ENCODE data around the gene ST6GALNAC3.

Gene ST6GALNAC3

GRCh38 chr1:76144247-76144646, 69.7 kb downstream of the ST6GALNAC3 start:
- H3K27ac ChIP-seq (ENCODE audit: low read depth, low read length), result no peak overlapping the region
- H2BK5ac ChIP-seq (ENCODE audit: low read length), result no peak overlapping the region

GRCh38 chr1:76145332-76145731, 70.8 kb downstream of the ST6GALNAC3 start:
- Histone ChIP-seq H2BK15ac (replicated peaks; ENCODE audit: low read depth) (no peak overlapping the region), H3K23ac (ENCODE audit: low read length) (no peak overlapping the region), H2AK5ac (ENCODE audit: low read length) (no peak overlapping the region), H2BK120ac (ENCODE audit: low read depth, low read length) (no peak overlapping the region), H3K56ac (ENCODE audit: low read length) (no peak overlapping the region), H3K27ac (ENCODE audit: low read depth, low read length) (no peak overlapping the region), H2BK5ac (ENCODE audit: low read length) (no peak overlapping the region), H3K4me1 (ENCODE audit: control insufficient read depth, low read depth, low read length) (peaks cover 5% of the 10 kb centered on the region), H4K8ac (ENCODE audit: low read depth, low read length) (no peak overlapping the region), H3K79me1 (ENCODE audit: low read length) (no peaks in the 10 kb centered on the region), H3K27me3 (ENCODE audit: insufficient read depth, low read length, poor library complexity) (no peaks in the 10 kb centered on the region), H4K5ac (ENCODE audit: low read length) (no peak overlapping the region), H3K18ac (ENCODE audit: low read length) (no peak overlapping the region), H3K9ac (ENCODE audit: low read length) (no peak overlapping the region), H3K79me2 (ENCODE audit: control insufficient read depth, insufficient read depth, low read length) (no peaks in the 10 kb centered on the region), H3K4me2 (ENCODE audit: low read length) (no peak overlapping the region), H3K4me3 (ENCODE audit: low read length) (no peak overlapping the region), H3K36me3 (ENCODE audit: control insufficient read depth, insufficient read depth, low read length) (no peaks in the 10 kb centered on the region), H3K4ac (ENCODE audit: low read depth, low read length) (no peak overlapping the region)
- DNase-seq, result no peak
- no CpG with 5 or more reads among the region's 6 CpGs for WGBS (ENCODE audit: extremely low coverage, insufficient coverage, low lambda C conversion rate)

More at GRCh38 chr1:76144247-76144646, 69.7 kb downstream of the ST6GALNAC3 start:
- Histone ChIP-seq H2BK15ac (replicated peaks; ENCODE audit: low read depth) (no peak overlapping the region), H3K4me3 (ENCODE audit: low read length) (no peak overlapping the region), H3K9ac (ENCODE audit: low read length) (no peak overlapping the region), H3K27me3 (ENCODE audit: insufficient read depth, low read length, poor library complexity) (no peaks in the 10 kb centered on the region), H4K5ac (ENCODE audit: low read length) (no peak overlapping the region), H2BK120ac (ENCODE audit: low read depth, low read length) (no peak overlapping the region), H4K8ac (ENCODE audit: low read depth, low read length) (no peak overlapping the region), H3K4ac (ENCODE audit: low read depth, low read length) (no peak overlapping the region), H3K79me1 (ENCODE audit: low read length) (no peaks in the 10 kb centered on the region), H2AK5ac (ENCODE audit: low read length) (no peak overlapping the region), H3K4me2 (ENCODE audit: low read length) (no peak overlapping the region), H3K56ac (ENCODE audit: low read length) (no peak overlapping the region), H3K18ac (ENCODE audit: low read length) (no peak overlapping the region), H3K23ac (ENCODE audit: low read length) (no peak overlapping the region), H3K36me3 (ENCODE audit: control insufficient read depth, insufficient read depth, low read length) (no peaks in the 10 kb centered on the region), H3K4me1 (ENCODE audit: control insufficient read depth, low read depth, low read length) (peaks cover 3% of the 10 kb centered on the region), H3K79me2 (ENCODE audit: control insufficient read depth, insufficient read depth, low read length) (no peaks in the 10 kb centered on the region)
- DNase-seq, result no peak
- WGBS (ENCODE audit: extremely low coverage, insufficient coverage, low lambda C conversion rate), result no CpG with 5 or more reads among the region's 2 CpGs

- no peak overlapping the region for H4K8ac ChIP-seq (ENCODE audit: low read depth, low read length)
- no peak overlapping the region for H2AK5ac ChIP-seq (ENCODE audit: low read length)
- H2BK5ac ChIP-seq (ENCODE audit: low read length), result no peak overlapping the region
- no peaks in the 10 kb centered on the region for H3K79me2 ChIP-seq (ENCODE audit: control insufficient read depth, insufficient read depth, low read length)
- no CpG with 5 or more reads among the region's 1 CpG for WGBS (ENCODE audit: extremely low coverage, insufficient coverage, low lambda C conversion rate)
- no peak overlapping the region for H2BK120ac ChIP-seq (ENCODE audit: low read depth, low read length)
- H3K4me2 ChIP-seq (ENCODE audit: low read length), result no peak overlapping the region
- no peak overlapping the region for H3K4ac ChIP-seq (ENCODE audit: low read depth, low read length)
- H3K23ac ChIP-seq (ENCODE audit: low read length), result no peak overlapping the region
- no peak for DNase-seq
- no peak overlapping the region for H2BK15ac ChIP-seq (replicated peaks; ENCODE audit: low read depth)
- H3K56ac ChIP-seq (ENCODE audit: low read length), result no peak overlapping the region
- H3K9ac ChIP-seq (ENCODE audit: low read length), result no peak overlapping the region
- no peaks in the 10 kb centered on the region for H3K27me3 ChIP-seq (ENCODE audit: insufficient read depth, low read length, poor library complexity)
- no peaks in the 10 kb centered on the region for H3K36me3 ChIP-seq (ENCODE audit: control insufficient read depth, insufficient read depth, low read length)
- H3K4me3 ChIP-seq (ENCODE audit: low read length), result no peak overlapping the region
- H3K4me1 ChIP-seq (ENCODE audit: control insufficient read depth, low read depth, low read length), result peaks cover 5% of the 10 kb centered on the region
- H3K79me1 ChIP-seq (ENCODE audit: low read length), result no peaks in the 10 kb centered on the region
- no peak overlapping the region for H3K27ac ChIP-seq (ENCODE audit: low read depth, low read length)
- H4K5ac ChIP-seq (ENCODE audit: low read length), result no peak overlapping the region
- H3K18ac ChIP-seq (ENCODE audit: low read length), result no peak overlapping the region
Observed at GRCh38 chr1:76146184-76146583, 71.6 kb downstream of the ST6GALNAC3 start.

- Histone ChIP-seq H3K27me3 (ENCODE audit: insufficient read depth, low read length, poor library complexity) (no peaks in the 10 kb centered on the region), H3K23ac (ENCODE audit: low read length) (no peak overlapping the region), H2BK15ac (replicated peaks; ENCODE audit: low read depth) (no peak overlapping the region), H2AK5ac (ENCODE audit: low read length) (no peak overlapping the region), H3K9ac (ENCODE audit: low read length) (no peak overlapping the region), H2BK120ac (ENCODE audit: low read depth, low read length) (no peak overlapping the region), H3K18ac (ENCODE audit: low read length) (no peak overlapping the region), H4K8ac (ENCODE audit: low read depth, low read length) (no peak overlapping the region), H3K4me1 (ENCODE audit: control insufficient read depth, low read depth, low read length) (peaks cover 4% of the 10 kb centered on the region), H3K4me2 (ENCODE audit: low read length) (no peak overlapping the region), H3K36me3 (ENCODE audit: control insufficient read depth, insufficient read depth, low read length) (no peaks in the 10 kb centered on the region), H3K79me2 (ENCODE audit: control insufficient read depth, insufficient read depth, low read length) (no peaks in the 10 kb centered on the region), H3K79me1 (ENCODE audit: low read length) (no peaks in the 10 kb centered on the region), H3K27ac (ENCODE audit: low read depth, low read length) (no peak overlapping the region), H3K4me3 (ENCODE audit: low read length) (no peak overlapping the region), H3K56ac (ENCODE audit: low read length) (no peak overlapping the region), H4K5ac (ENCODE audit: low read length) (no peak overlapping the region), H3K4ac (ENCODE audit: low read depth, low read length) (no peak overlapping the region), H2BK5ac (ENCODE audit: low read length) (no peak overlapping the region)
- DNase-seq, result no peak
- WGBS (ENCODE audit: extremely low coverage, insufficient coverage, low lambda C conversion rate), result no CpG with 5 or more reads among the region's 4 CpGs
Observed at GRCh38 chr1:76147917-76148316, 73.4 kb downstream of the ST6GALNAC3 start.

- H3K23ac ChIP-seq (ENCODE audit: low read length), result no peak overlapping the region
- no peak overlapping the region for H2AK5ac ChIP-seq (ENCODE audit: low read length)
- H3K9ac ChIP-seq (ENCODE audit: low read length), result no peak overlapping the region
- no peaks in the 10 kb centered on the region for H3K79me2 ChIP-seq (ENCODE audit: control insufficient read depth, insufficient read depth, low read length)
- no peaks in the 10 kb centered on the region for H3K27me3 ChIP-seq (ENCODE audit: insufficient read depth, low read length, poor library complexity)
- H2BK5ac ChIP-seq (ENCODE audit: low read length), result no peak overlapping the region
- H3K4me1 ChIP-seq (ENCODE audit: control insufficient read depth, low read depth, low read length), result peaks cover 4% of the 10 kb centered on the region
- no peak overlapping the region for H4K5ac ChIP-seq (ENCODE audit: low read length)
- H3K4me3 ChIP-seq (ENCODE audit: low read length), result no peak overlapping the region
- no CpG with 5 or more reads among the region's 2 CpGs for whole genome bisulfite sequencing (ENCODE audit: extremely low coverage, insufficient coverage, low lambda C conversion rate)
- no peak overlapping the region for H2BK15ac ChIP-seq (replicated peaks; ENCODE audit: low read depth)
- no peaks in the 10 kb centered on the region for H3K36me3 ChIP-seq (ENCODE audit: control insufficient read depth, insufficient read depth, low read length)
- no peak overlapping the region for H3K4ac ChIP-seq (ENCODE audit: low read depth, low read length)
- H3K18ac ChIP-seq (ENCODE audit: low read length), result no peak overlapping the region
- H3K4me2 ChIP-seq (ENCODE audit: low read length), result no peak overlapping the region
- no peak overlapping the region for H3K27ac ChIP-seq (ENCODE audit: low read depth, low read length)
- no peak for DNase-seq
- H3K79me1 ChIP-seq (ENCODE audit: low read length), result no peaks in the 10 kb centered on the region
- no peak overlapping the region for H3K56ac ChIP-seq (ENCODE audit: low read length)
- H4K8ac ChIP-seq (ENCODE audit: low read depth, low read length), result no peak overlapping the region
- no peak overlapping the region for H2BK120ac ChIP-seq (ENCODE audit: low read depth, low read length)
Observed at GRCh38 chr1:76148460-76148859, 73.9 kb downstream of the ST6GALNAC3 start.

- H3K36me3 ChIP-seq (ENCODE audit: control insufficient read depth, insufficient read depth, low read length), result no peaks in the 10 kb centered on the region
- H2AK5ac ChIP-seq (ENCODE audit: low read length), result no peak overlapping the region
- no peak overlapping the region for H4K5ac ChIP-seq (ENCODE audit: low read length)
- H3K27ac ChIP-seq (ENCODE audit: low read depth, low read length), result no peak overlapping the region
- peaks cover 7% of the 10 kb centered on the region for H3K4me1 ChIP-seq (ENCODE audit: control insufficient read depth, low read depth, low read length)
- no peak overlapping the region for H3K4me3 ChIP-seq (ENCODE audit: low read length)
- no peaks in the 10 kb centered on the region for H3K79me1 ChIP-seq (ENCODE audit: low read length)
- H3K4ac ChIP-seq (ENCODE audit: low read depth, low read length), result no peak overlapping the region
- H4K8ac ChIP-seq (ENCODE audit: low read depth, low read length), result no peak overlapping the region
- no peak overlapping the region for H3K4me2 ChIP-seq (ENCODE audit: low read length)
- no peak for DNase-seq
- no peak overlapping the region for H2BK5ac ChIP-seq (ENCODE audit: low read length)
- no CpG with 5 or more reads among the region's 8 CpGs for WGBS (ENCODE audit: extremely low coverage, insufficient coverage, low lambda C conversion rate)
- no peak overlapping the region for H3K18ac ChIP-seq (ENCODE audit: low read length)
- H3K56ac ChIP-seq (ENCODE audit: low read length), result no peak overlapping the region
- H2BK120ac ChIP-seq (ENCODE audit: low read depth, low read length), result no peak overlapping the region
- no peaks in the 10 kb centered on the region for H3K79me2 ChIP-seq (ENCODE audit: control insufficient read depth, insufficient read depth, low read length)
- H3K9ac ChIP-seq (ENCODE audit: low read length), result no peak overlapping the region
- H3K27me3 ChIP-seq (ENCODE audit: insufficient read depth, low read length, poor library complexity), result no peaks in the 10 kb centered on the region
- H3K23ac ChIP-seq (ENCODE audit: low read length), result no peak overlapping the region
- H2BK15ac ChIP-seq (replicated peaks; ENCODE audit: low read depth), result no peak overlapping the region
Observed at GRCh38 chr1:76153841-76154205, 79.3 kb downstream of the ST6GALNAC3 start.

Data from mesendoderm (in vitro differentiated cells).